ENCODE measurements around the gene PSMG4.
"Not testable (repeated sequence)": the region's sequence is repeated elsewhere in the genome, so short reads cannot be mapped to it uniquely, and the experiment has no call there.

DNA sequence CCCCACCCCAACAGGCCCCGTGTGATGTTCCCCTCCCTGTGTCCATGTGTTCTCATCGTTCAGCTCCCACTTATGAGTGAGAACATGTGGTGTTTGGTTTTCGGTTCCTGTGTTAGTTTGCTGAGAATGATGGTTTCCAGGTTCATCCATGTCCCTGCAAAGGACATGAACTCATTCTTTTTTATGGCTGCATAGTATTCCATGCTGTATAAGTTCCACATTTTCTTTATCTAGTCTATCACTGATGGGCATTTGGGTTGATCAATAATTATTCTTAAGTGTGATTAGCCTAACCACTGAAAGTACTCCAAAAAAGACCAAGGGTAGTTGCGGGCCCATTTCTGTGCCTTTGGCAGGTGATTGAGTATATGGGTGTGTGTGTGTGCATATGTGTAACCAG lies 17.0 kb upstream of the PSMG4 start:
- TF ChIP-seq, protein P1, sequence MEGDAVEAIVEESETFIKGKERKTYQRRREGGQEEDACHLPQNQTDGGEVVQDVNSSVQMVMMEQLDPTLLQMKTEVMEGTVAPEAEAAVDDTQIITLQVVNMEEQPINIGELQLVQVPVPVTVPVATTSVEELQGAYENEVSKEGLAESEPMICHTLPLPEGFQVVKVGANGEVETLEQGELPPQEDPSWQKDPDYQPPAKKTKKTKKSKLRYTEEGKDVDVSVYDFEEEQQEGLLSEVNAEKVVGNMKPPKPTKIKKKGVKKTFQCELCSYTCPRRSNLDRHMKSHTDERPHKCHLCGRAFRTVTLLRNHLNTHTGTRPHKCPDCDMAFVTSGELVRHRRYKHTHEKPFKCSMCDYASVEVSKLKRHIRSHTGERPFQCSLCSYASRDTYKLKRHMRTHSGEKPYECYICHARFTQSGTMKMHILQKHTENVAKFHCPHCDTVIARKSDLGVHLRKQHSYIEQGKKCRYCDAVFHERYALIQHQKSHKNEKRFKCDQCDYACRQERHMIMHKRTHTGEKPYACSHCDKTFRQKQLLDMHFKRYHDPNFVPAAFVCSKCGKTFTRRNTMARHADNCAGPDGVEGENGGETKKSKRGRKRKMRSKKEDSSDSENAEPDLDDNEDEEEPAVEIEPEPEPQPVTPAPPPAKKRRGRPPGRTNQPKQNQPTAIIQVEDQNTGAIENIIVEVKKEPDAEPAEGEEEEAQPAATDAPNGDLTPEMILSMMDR (IDR thresholded peaks at IDR 0.05) = not testable (repeated sequence)
- not testable (repeated sequence) for TF ChIP-seq POLR2A (IDR thresholded peaks at IDR 0.05); POLR2AphosphoS5 (IDR thresholded peaks at IDR 0.05; ENCODE audit: insufficient read depth in 1 of 2, low read depth in 1 of 2)
